CD8-positive, alpha-beta memory T cell (primary cell): ENCODE measurements around the gene SCARF2. TPM values are rescaled to one million over a fixed set of nuclear protein-coding genes. Genes with fewer than 3 reads are reported as not detected.
A peak's percentile ranks its signal among the peaks of the same experiment; 100 is the strongest.
"Not testable (repeated sequence)": the region's sequence is repeated elsewhere in the genome, so short reads cannot be mapped to it uniquely, and the experiment has no call there.

Source experiments
- CTCF ChIA-PET: fragments of 350-600 bp; sonication (Branson Sonifier 250); formaldehyde crosslinking; loops from one replicate; lab custom pipeline; 2021; ENCODE audit warnings: antibody characterized with exemption; lab: Charles Lee
- POLR2A ChIA-PET: fragments of 350-600 bp; sonication (Branson Sonifier 250); formaldehyde crosslinking; loops from one replicate; lab custom pipeline; 2021; ENCODE audit warnings: antibody characterized with exemption; lab: Charles Lee
- DNase-seq, 5 donors: peaks; one replicate each; pipeline versions ENCODE4 v3.0.0 to v3.0.0-alpha.2; 2020 to 2022; ENCODE audit warnings: mixed read lengths in 1 of 5
- H3K27ac ChIP-seq: one replicate; pipeline ENCODE4 v1.7.0; 2013; ENCODE audit warnings: low read depth, mild to moderate bottlenecking, low read length, moderate library complexity
- H3K27me3 ChIP-seq: 2 replicates; pipeline ENCODE4 v1.7.0; 2013; ENCODE audit warnings: low read length, mild to moderate bottlenecking; ENCODE audit not compliant: insufficient read depth, poor library complexity, severe bottlenecking
- H3K36me3 ChIP-seq: 2 replicates; pipeline ENCODE4 v1.7.0; 2013; ENCODE audit warnings: mild to moderate bottlenecking, low read length, moderate library complexity; ENCODE audit not compliant: insufficient read depth
- H3K4me1 ChIP-seq: 2 replicates; pipeline ENCODE4 v1.7.0; 2013; ENCODE audit warnings: mild to moderate bottlenecking, low read length, moderate library complexity; ENCODE audit not compliant: insufficient read depth
- H3K4me3 ChIP-seq: 2 replicates; pipeline ENCODE4 v1.7.0; 2013; ENCODE audit warnings: mild to moderate bottlenecking, low read length
- H3K9me3 ChIP-seq: 2 replicates; pipeline ENCODE4 v1.7.0; 2013; ENCODE audit warnings: mild to moderate bottlenecking, low read length
- H3K27ac Mint-ChIP-seq, 8 donors: one replicate each; pipeline ENCODE4 v1.8.0; 2020 to 2021; ENCODE audit warnings: mixed read lengths in 8 of 8, mild to moderate bottlenecking in 6 of 8, inconsistent platforms in 3 of 8, moderate library complexity in 3 of 8
- H3K27me3 Mint-ChIP-seq, 2 donors: one replicate each; pipeline ENCODE4 v1.8.0; 2020 to 2021; ENCODE audit warnings: mixed read lengths in 2 of 2, mild to moderate bottlenecking in 1 of 2, moderate library complexity in 1 of 2
- H3K36me3 Mint-ChIP-seq, 3 donors: one replicate each; pipeline ENCODE4 v1.8.0; 2020 to 2021; ENCODE audit warnings: mixed read lengths in 3 of 3, inconsistent platforms in 1 of 3, mild to moderate bottlenecking in 1 of 3
- H3K4me1 Mint-ChIP-seq, 3 donors: one replicate each; pipeline ENCODE4 v1.8.0; 2020 to 2021; ENCODE audit warnings: mixed read lengths in 3 of 3, inconsistent platforms in 1 of 3, mild to moderate bottlenecking in 1 of 3
- H3K4me3 Mint-ChIP-seq, 7 donors: one replicate each; pipeline ENCODE4 v1.8.0; 2020 to 2021; ENCODE audit warnings: mixed read lengths in 7 of 7, mild to moderate bottlenecking in 6 of 7, moderate library complexity in 4 of 7, inconsistent platforms in 2 of 7
- H3K9me3 Mint-ChIP-seq, 5 donors: one replicate each; pipeline ENCODE4 v1.8.0; 2020 to 2022; ENCODE audit warnings: mixed read lengths in 5 of 5, mild to moderate bottlenecking in 3 of 5, moderate library complexity in 2 of 5, inconsistent platforms in 1 of 5
- polyA plus RNA-seq: library from polyadenylated mRNA; unstranded; fragments of 300-500 nt; fragmentation: Illumina TruSeq; gene quantifications from one replicate; pipeline ENCODE4 v1.2.3, GENCODE V29; 2021
- total RNA-seq, 2 experiments: library from RNA; stranded (reverse); gene quantifications; one replicate each; pipeline ENCODE4 v1.2.3, GENCODE V29; 2021

Gene SCARF2
- total and polyA plus RNA-seq, 3 experiments from 2014 or later = 0.31 to 1.5 (median 0.50) TPM

GRCh38 chr22:20418211-20418788, 19.3 kb downstream of the SCARF2 start:
- Mint-ChIP-seq H3K4me3 (peak overlapping the region in 6 of 7 donors; percentile 60 to 83 (median 74)), H3K36me3 (no peaks in the 10 kb centered on the region), H3K27me3 (no peaks in the 10 kb centered on the region), H3K4me1 (peaks cover 5 to 6% (median 5%) of the 10 kb centered on the region in 3 donors), H3K9me3 (no peaks in the 10 kb centered on the region), H3K27ac (peak overlapping the region in 1 of 8 donors; percentile 43)
- peak; percentile 64 to 83 (median 67) for DNase-seq
- H3K27me3 ChIP-seq = peaks cover 3% of the 10 kb centered on the region
- no peak overlapping the region for H3K27ac ChIP-seq
- CTCF ChIA-PET = interaction anchor here (0.6 to 3.3 kb wide), 42 partner anchors 11 to 468 kb away, joined by 3 to 41 read pairs (median 4); partner anchors contain the start of gene DGCR6L
- peaks cover 11% of the 10 kb centered on the region for H3K4me1 ChIP-seq
- no peaks in the 10 kb centered on the region for H3K36me3 ChIP-seq
- H3K4me3 ChIP-seq = peak overlapping the region; percentile 56
- POLR2A ChIA-PET = interaction anchor here (0.6 to 0.7 kb wide), 4 partner anchors 46 to 327 kb away, joined by 4 to 6 read pairs (median 4); no protein-coding TSS in a partner anchor
- no peaks in the 10 kb centered on the region for H3K9me3 ChIP-seq

- POLR2A ChIA-PET = not testable (repeated sequence)
These were observed 21.9 kb downstream of the SCARF2 start for GRCh38 chr22:20415699-20416098.

GRCh38 chr22:20415241-20415640, 22.4 kb downstream of the SCARF2 start:
- H3K4me1 Mint-ChIP-seq, H3K4me3 ChIP-seq, H3K36me3 Mint-ChIP-seq, H3K36me3 ChIP-seq, H3K9me3 ChIP-seq, H3K27ac ChIP-seq, H3K27me3 Mint-ChIP-seq, H3K27me3 ChIP-seq, H3K4me3 Mint-ChIP-seq, DNase-seq, H3K9me3 Mint-ChIP-seq, POLR2A ChIA-PET, H3K27ac Mint-ChIP-seq: not testable (repeated sequence)
- peaks cover 11% of the 10 kb centered on the region for H3K4me1 ChIP-seq
- CTCF ChIA-PET = interaction anchor here (1.3 kb wide), 1 partner anchor 285 kb away, joined by 5 read pairs; no protein-coding TSS in a partner anchor

More at GRCh38 chr22:20415699-20416098, 21.9 kb downstream of the SCARF2 start:
- not testable (repeated sequence) for H3K27ac Mint-ChIP-seq, H3K4me3 ChIP-seq, H3K4me1 Mint-ChIP-seq, H3K4me3 Mint-ChIP-seq, H3K27ac ChIP-seq, H3K9me3 ChIP-seq, H3K9me3 Mint-ChIP-seq, H3K27me3 Mint-ChIP-seq, H3K36me3 Mint-ChIP-seq, H3K27me3 ChIP-seq, H3K36me3 ChIP-seq, DNase-seq
- peaks cover 11% of the 10 kb centered on the region for H3K4me1 ChIP-seq
- CTCF ChIA-PET = interaction anchor here (1.3 kb wide), 1 partner anchor 284 kb away, joined by 5 read pairs; no protein-coding TSS in a partner anchor

- ChIA-PET CTCF (no interaction called here), POLR2A (no interaction called here)
- DNase-seq = no peak
- Histone ChIP-seq H3K27ac (no peak overlapping the region), H3K4me1 (peaks cover 11% of the 10 kb centered on the region), H3K9me3 (no peaks in the 10 kb centered on the region), H3K4me3 (no peak overlapping the region), H3K27me3 (peaks cover 3% of the 10 kb centered on the region), H3K36me3 (no peaks in the 10 kb centered on the region)
- Mint-ChIP-seq H3K27ac (no peak overlapping the region), H3K4me3 (no peak overlapping the region), H3K36me3 (no peaks in the 10 kb centered on the region), H3K4me1 (peaks cover 5 to 6% (median 5%) of the 10 kb centered on the region in 3 donors), H3K27me3 (no peaks in the 10 kb centered on the region), H3K9me3 (no peaks in the 10 kb centered on the region)
These were observed 23.2 kb downstream of the SCARF2 start for GRCh38 chr22:20414450-20414849.

- H3K27me3 ChIP-seq = peaks cover 3% of the 10 kb centered on the region
- Mint-ChIP-seq H3K27me3 (no peaks in the 10 kb centered on the region), H3K9me3 (no peaks in the 10 kb centered on the region), H3K36me3 (no peaks in the 10 kb centered on the region), H3K4me1 (peaks cover 4 to 6% (median 5%) of the 10 kb centered on the region in 3 donors), H3K4me3 (no peak overlapping the region), H3K27ac (no peak overlapping the region)
- H3K4me3 ChIP-seq = no peak overlapping the region
- peaks cover 11% of the 10 kb centered on the region for H3K4me1 ChIP-seq
- H3K36me3 ChIP-seq = no peaks in the 10 kb centered on the region
- H3K27ac ChIP-seq = no peak overlapping the region
- DNase-seq = peak in 1 of 5 donors; percentile 8
- ChIA-PET POLR2A (no interaction called here), CTCF (no interaction called here)
- no peaks in the 10 kb centered on the region for H3K9me3 ChIP-seq
These were observed 23.6 kb downstream of the SCARF2 start for GRCh38 chr22:20414059-20414440.

- Mint-ChIP-seq H3K27me3 (no peaks in the 10 kb centered on the region), H3K27ac (peak overlapping the region in 1 of 8 donors; percentile 22), H3K4me1 (peaks cover 0 to 5% (median 3%) of the 10 kb centered on the region in 3 donors), H3K36me3 (peaks cover 0 to 2% (median under 1%) of the 10 kb centered on the region in 3 donors), H3K9me3 (no peaks in the 10 kb centered on the region), H3K4me3 (no peak overlapping the region)
- POLR2A ChIA-PET = no interaction called here
- H3K27ac ChIP-seq = no peak overlapping the region
- no peaks in the 10 kb centered on the region for H3K36me3 ChIP-seq
- peak in 1 of 5 donors; percentile 7 for DNase-seq
- CTCF ChIA-PET = interaction anchor here (1.4 kb wide), 1 partner anchor 328 kb away, joined by 4 read pairs; no protein-coding TSS in a partner anchor
- H3K4me1 ChIP-seq = peaks cover 9% of the 10 kb centered on the region
- H3K27me3 ChIP-seq = peaks cover 3% of the 10 kb centered on the region
- no peaks in the 10 kb centered on the region for H3K9me3 ChIP-seq
- no peak overlapping the region for H3K4me3 ChIP-seq
These were observed 24.2 kb downstream of the SCARF2 start for GRCh38 chr22:20413217-20414058.

- peak overlapping the region; percentile 1 for H3K27ac ChIP-seq
- no peaks in the 10 kb centered on the region for H3K9me3 ChIP-seq
- H3K27me3 Mint-ChIP-seq = no peaks in the 10 kb centered on the region
- peak overlapping the region in 1 of 8 donors; percentile 33 for H3K27ac Mint-ChIP-seq
- peaks cover 0 to 1% (median 0%) of the 10 kb centered on the region in 3 donors for H3K4me1 Mint-ChIP-seq
- H3K4me3 ChIP-seq = no peak overlapping the region
- ChIA-PET POLR2A (no interaction called here), CTCF (interaction anchor here (1.4 kb wide), 1 partner anchor 329 kb away, joined by 4 read pairs; no protein-coding TSS in a partner anchor)
- H3K9me3 Mint-ChIP-seq = no peaks in the 10 kb centered on the region
- H3K4me3 Mint-ChIP-seq = no peak overlapping the region
- H3K27me3 ChIP-seq = peaks cover 3% of the 10 kb centered on the region
- peaks cover 1% of the 10 kb centered on the region for H3K4me1 ChIP-seq
- peak in 1 of 5 donors; percentile 17 for DNase-seq
- H3K36me3 ChIP-seq = no peaks in the 10 kb centered on the region
- H3K36me3 Mint-ChIP-seq = peaks cover 0 to 6% (median 4%) of the 10 kb centered on the region in 3 donors
These were observed 25.0 kb downstream of the SCARF2 start for GRCh38 chr22:20412474-20413216.
